Measurements from ENCODE around the gene FCGBP.

FCGBP gene

DNA sequence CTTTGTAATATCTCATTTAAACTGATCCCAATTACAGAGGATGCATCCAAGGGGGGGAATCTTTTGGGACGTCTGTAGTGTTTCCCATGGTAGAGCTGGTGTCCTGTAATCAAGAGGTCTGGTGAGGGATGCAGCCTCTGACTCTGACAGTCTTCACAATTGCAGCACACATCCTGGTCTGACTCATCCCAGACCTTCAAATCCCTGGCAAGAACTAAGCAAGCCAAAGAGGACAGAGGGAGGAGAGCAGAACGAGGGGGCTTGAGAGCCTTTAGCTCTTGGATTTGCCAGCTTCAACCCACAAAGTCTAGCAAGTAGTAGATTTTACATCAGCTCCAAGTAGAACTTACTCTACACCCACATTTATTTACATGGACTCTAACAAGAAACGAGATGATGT, 17.3 kb upstream of the FCGBP start:
- Histone ChIP-seq H3K27ac (ENCODE audit: low read depth, low read length) (peak overlapping the region; percentile 97), H2AFZ (ENCODE audit: low read depth, low read length, severe bottlenecking) (peak overlapping the region; percentile 33), H3K79me2 (ENCODE audit: insufficient read depth, low read length) (peaks cover 29% of the 10 kb centered on the region), H4K20me1 (ENCODE audit: low read depth, low read length) (no peaks in the 10 kb centered on the region), H3K9me3 (ENCODE audit: insufficient read depth, low read length) (no peaks in the 10 kb centered on the region), H3K9ac (ENCODE audit: low read length) (peak overlapping the region; percentile 66), H3K27me3 (ENCODE audit: low read length) (no peaks in the 10 kb centered on the region), H3K9me2 (replicated peaks; ENCODE audit: insufficient read depth, low read length) (no peaks in the 10 kb centered on the region), H3K36me3 (ENCODE audit: low read length) (no peaks in the 10 kb centered on the region; the same call in 1 of the 2 replicates), H3K4me3 (ENCODE audit: insufficient read depth, low read length, poor library complexity, severe bottlenecking) (peak overlapping the region; percentile 53), H3K4me2 (ENCODE audit: low read depth, low read length, poor library complexity, severe bottlenecking) (peak overlapping the region; percentile 93), H3F3A (ENCODE audit: insufficient read depth) (peaks cover 23% of the 10 kb centered on the region)
- TF ChIP-seq, protein P1, sequence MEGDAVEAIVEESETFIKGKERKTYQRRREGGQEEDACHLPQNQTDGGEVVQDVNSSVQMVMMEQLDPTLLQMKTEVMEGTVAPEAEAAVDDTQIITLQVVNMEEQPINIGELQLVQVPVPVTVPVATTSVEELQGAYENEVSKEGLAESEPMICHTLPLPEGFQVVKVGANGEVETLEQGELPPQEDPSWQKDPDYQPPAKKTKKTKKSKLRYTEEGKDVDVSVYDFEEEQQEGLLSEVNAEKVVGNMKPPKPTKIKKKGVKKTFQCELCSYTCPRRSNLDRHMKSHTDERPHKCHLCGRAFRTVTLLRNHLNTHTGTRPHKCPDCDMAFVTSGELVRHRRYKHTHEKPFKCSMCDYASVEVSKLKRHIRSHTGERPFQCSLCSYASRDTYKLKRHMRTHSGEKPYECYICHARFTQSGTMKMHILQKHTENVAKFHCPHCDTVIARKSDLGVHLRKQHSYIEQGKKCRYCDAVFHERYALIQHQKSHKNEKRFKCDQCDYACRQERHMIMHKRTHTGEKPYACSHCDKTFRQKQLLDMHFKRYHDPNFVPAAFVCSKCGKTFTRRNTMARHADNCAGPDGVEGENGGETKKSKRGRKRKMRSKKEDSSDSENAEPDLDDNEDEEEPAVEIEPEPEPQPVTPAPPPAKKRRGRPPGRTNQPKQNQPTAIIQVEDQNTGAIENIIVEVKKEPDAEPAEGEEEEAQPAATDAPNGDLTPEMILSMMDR (IDR thresholded peaks at IDR 0.05; ENCODE audit: insufficient read depth, low read length, poor library complexity, severe bottlenecking), result no peak
- no peak for TF ChIP-seq EZH2phosphoT487 (conservative IDR thresholded peaks at IDR 0.05; ENCODE audit: low read length)

DNA sequence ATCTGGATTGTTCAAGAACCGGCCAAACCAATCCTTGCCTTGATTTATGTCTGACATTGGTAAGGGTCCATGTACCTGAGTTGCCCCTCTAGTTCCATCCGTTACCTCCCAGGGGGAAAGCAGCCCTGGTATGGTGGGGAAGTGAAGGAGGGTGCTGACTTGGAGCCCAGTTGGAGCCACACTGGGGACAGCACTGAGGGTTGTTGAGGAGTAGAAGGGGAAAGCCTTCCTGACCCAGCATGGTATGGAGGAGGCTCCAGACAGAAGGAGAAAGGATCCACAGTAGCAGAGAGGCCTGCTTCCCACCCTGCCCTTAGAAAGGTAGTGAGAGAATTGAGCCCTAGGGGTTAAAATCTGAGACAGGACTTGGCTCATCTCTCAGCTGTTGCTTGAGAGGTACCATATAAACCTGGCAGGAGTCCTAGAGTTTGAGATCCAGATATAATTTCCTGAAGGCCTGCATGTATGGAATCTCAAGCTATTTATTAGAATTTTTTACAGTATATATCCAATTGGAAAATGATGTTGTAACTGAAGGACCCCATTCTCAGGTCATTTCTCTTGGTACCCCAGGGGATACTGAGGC, 16.7 kb upstream of the FCGBP start:
- H3K36me3 ChIP-seq (ENCODE audit: low read length), result no peaks in the 10 kb centered on the region; the same call in 1 of the 2 replicates
- no peaks in the 10 kb centered on the region for H4K20me1 ChIP-seq (ENCODE audit: low read depth, low read length)
- H3K27ac ChIP-seq (ENCODE audit: low read depth, low read length), result peak overlapping the region; percentile 97
- H2AFZ ChIP-seq (ENCODE audit: low read depth, low read length, severe bottlenecking), result no peak overlapping the region
- H3F3A ChIP-seq (ENCODE audit: insufficient read depth), result peaks cover 19% of the 10 kb centered on the region
- peak overlapping the region; percentile 93 for H3K4me2 ChIP-seq (ENCODE audit: low read depth, low read length, poor library complexity, severe bottlenecking)
- TF ChIP-seq, protein P1 (IDR thresholded peaks at IDR 0.05; ENCODE audit: insufficient read depth, low read length, poor library complexity, severe bottlenecking), result no peak
- no peak for TF ChIP-seq EZH2phosphoT487 (conservative IDR thresholded peaks at IDR 0.05; ENCODE audit: low read length)
- H3K9ac ChIP-seq (ENCODE audit: low read length), result peak overlapping the region; percentile 66
- peaks cover 29% of the 10 kb centered on the region for H3K79me2 ChIP-seq (ENCODE audit: insufficient read depth, low read length)
- peak overlapping the region; percentile 53 for H3K4me3 ChIP-seq (ENCODE audit: insufficient read depth, low read length, poor library complexity, severe bottlenecking)
- no peaks in the 10 kb centered on the region for H3K9me3 ChIP-seq (ENCODE audit: insufficient read depth, low read length)
- no peaks in the 10 kb centered on the region for H3K9me2 ChIP-seq (replicated peaks; ENCODE audit: insufficient read depth, low read length)
- H3K27me3 ChIP-seq (ENCODE audit: low read length), result no peaks in the 10 kb centered on the region

DNA sequence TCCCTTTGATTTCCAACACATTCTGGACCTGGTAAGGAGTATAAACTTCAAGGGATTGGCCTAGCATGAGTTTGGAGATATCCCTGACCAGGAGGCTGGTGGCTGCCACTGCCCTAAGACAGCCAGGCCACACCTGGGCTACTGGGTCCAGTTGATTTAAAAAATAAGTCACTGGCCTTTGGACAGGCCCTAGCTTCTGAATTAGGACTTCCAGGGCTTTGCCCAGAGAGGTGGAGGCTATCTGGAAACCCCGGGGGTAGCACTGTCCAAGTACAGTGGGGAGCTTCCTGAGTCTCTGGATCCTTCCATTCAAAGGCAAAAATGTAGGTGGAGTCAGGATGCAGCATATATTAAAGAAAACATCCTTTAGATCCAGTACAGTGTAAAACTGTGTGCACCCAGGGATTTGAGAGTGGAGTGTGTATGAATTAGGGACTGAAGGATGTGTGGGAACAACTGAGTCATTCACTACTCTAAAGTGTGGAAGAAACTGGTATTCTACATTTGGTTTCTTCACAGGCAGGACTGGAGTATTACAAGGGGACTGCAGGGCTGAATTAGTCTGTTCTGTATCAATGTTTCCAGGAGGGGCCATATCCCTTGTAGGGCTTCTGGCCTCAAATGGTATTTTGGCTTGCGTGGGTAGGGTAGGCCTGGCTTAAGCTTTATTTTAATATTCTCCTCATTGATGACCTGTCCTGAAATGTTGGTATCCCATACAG, 14.8 kb upstream of the FCGBP start:
- TF ChIP-seq EZH2phosphoT487 (conservative IDR thresholded peaks at IDR 0.05; ENCODE audit: low read length), result no peak
- TF ChIP-seq, protein P1 (IDR thresholded peaks at IDR 0.05; ENCODE audit: insufficient read depth, low read length, poor library complexity, severe bottlenecking), result no peak
- H3K36me3 ChIP-seq (ENCODE audit: low read length), result no peaks in the 10 kb centered on the region; the same call in 1 of the 2 replicates
- no peaks in the 10 kb centered on the region for H4K20me1 ChIP-seq (ENCODE audit: low read depth, low read length)
- H3K27me3 ChIP-seq (ENCODE audit: low read length), result no peaks in the 10 kb centered on the region
- H3K4me3 ChIP-seq (ENCODE audit: insufficient read depth, low read length, poor library complexity, severe bottlenecking), result no peak overlapping the region
- peak overlapping the region; percentile 40; the same call in 1 of the 2 replicates for H3K27ac ChIP-seq (ENCODE audit: low read depth, low read length)
- no peaks in the 10 kb centered on the region for H3K9me2 ChIP-seq (replicated peaks; ENCODE audit: insufficient read depth, low read length)
- H3K4me2 ChIP-seq (ENCODE audit: low read depth, low read length, poor library complexity, severe bottlenecking), result no peak overlapping the region
- H2AFZ ChIP-seq (ENCODE audit: low read depth, low read length, severe bottlenecking), result no peak overlapping the region
- peaks cover 29% of the 10 kb centered on the region for H3K79me2 ChIP-seq (ENCODE audit: insufficient read depth, low read length)
- no peak overlapping the region for H3K9ac ChIP-seq (ENCODE audit: low read length)
- no peaks in the 10 kb centered on the region for H3K9me3 ChIP-seq (ENCODE audit: insufficient read depth, low read length)
- peaks cover 12% of the 10 kb centered on the region for H3F3A ChIP-seq (ENCODE audit: insufficient read depth)

Data from SU-DHL-6 (cell line).